Measurements from ENCODE around the gene OR51I1. TPM values are rescaled to one million over a fixed set of nuclear protein-coding genes. Genes with fewer than 3 reads are reported as not detected.

OR51I1 gene, protein sequence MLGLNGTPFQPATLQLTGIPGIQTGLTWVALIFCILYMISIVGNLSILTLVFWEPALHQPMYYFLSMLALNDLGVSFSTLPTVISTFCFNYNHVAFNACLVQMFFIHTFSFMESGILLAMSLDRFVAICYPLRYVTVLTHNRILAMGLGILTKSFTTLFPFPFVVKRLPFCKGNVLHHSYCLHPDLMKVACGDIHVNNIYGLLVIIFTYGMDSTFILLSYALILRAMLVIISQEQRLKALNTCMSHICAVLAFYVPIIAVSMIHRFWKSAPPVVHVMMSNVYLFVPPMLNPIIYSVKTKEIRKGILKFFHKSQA
- total RNA-seq, result 1 to 10 TPM in 1 of 4 donors, not detected in 3; 2.9 TPM

DNA sequence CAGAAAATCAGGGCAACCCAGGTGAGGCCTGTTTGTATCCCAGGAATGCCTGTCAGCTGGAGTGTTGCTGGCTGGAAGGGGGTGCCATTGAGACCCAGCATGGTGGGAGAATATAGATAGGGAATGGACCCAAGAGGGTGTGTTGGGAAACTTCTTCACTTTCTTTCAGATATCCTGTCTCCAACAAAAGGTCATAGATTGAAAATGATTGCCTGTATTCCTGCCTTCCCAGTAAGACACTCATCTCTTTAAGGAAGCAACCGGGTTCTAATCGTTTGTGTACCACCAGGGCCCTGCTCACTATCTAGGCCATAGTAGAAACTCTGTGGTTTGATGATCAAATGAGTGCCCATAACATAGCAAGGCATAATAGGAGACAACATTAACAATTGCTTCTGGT, at the start of gene OR51I1:
TSS of gene OR51I1 (minus strand) at position 101 of the 400 bp plus-strand sequence. CDS start at position 101, 0 bp downstream.
- TF ChIP-seq, protein P1, sequence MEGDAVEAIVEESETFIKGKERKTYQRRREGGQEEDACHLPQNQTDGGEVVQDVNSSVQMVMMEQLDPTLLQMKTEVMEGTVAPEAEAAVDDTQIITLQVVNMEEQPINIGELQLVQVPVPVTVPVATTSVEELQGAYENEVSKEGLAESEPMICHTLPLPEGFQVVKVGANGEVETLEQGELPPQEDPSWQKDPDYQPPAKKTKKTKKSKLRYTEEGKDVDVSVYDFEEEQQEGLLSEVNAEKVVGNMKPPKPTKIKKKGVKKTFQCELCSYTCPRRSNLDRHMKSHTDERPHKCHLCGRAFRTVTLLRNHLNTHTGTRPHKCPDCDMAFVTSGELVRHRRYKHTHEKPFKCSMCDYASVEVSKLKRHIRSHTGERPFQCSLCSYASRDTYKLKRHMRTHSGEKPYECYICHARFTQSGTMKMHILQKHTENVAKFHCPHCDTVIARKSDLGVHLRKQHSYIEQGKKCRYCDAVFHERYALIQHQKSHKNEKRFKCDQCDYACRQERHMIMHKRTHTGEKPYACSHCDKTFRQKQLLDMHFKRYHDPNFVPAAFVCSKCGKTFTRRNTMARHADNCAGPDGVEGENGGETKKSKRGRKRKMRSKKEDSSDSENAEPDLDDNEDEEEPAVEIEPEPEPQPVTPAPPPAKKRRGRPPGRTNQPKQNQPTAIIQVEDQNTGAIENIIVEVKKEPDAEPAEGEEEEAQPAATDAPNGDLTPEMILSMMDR (IDR thresholded peaks at IDR 0.05; ENCODE audit: low read depth), result no peak

DNA sequence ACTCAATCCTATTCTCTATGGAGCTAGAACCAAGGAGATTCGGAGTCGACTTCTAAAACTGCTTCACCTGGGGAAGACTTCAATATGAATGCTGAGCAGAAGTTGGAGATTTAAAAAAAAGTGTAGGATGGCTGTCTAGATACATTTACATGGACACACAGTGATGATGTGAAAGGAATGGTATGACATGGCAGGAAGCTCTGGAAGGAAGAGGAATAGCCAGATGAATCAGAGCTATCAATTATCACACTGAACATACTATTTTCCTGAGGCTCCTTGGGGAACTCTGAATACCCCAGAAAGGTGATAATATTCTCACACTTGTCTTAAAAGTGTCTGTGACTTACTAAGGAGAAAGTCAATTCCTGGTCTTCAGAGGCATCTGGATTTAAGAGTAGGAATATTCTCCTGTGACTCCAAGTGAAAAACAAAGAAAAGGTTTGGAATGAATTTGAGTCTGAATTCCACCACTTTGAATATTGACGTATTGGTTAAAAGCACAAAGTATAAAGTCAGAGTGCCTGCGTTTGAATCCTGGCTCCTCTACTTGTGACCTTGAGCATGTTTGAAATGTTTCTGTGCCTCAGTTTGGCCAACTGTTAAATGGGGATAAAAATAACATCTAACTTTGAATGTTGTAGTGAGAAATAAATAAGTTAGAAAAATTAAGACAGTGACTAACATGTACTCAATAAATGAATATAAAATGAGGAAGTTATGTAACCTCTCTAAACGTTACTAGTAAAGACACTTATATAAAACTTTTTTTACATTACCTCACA, 48.5 kb upstream of the OR51I1 start:
- TF ChIP-seq, protein P1 (IDR thresholded peaks at IDR 0.05; ENCODE audit: low read depth), result no peak

DNA sequence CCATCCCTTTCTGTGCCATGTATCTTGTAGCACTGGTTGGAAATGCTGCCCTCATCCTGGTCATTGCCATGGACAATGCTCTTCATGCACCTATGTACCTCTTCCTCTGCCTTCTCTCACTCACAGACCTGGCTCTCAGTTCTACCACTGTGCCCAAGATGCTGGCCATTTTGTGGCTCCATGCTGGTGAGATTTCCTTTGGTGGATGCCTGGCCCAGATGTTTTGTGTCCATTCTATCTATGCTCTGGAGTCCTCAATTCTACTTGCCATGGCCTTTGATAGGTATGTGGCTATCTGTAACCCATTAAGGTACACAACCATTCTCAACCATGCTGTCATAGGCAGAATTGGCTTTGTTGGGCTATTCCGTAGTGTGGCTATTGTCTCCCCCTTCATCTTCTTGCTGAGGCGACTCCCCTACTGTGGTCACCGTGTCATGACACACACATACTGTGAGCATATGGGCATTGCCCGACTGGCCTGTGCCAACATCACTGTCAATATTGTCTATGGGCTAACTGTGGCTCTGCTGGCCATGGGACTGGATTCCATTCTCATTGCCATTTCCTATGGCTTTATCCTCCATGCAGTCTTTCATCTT, 47.6 kb upstream of the OR51I1 start:
- TF ChIP-seq, protein P1 (IDR thresholded peaks at IDR 0.05; ENCODE audit: low read depth), result no peak

DNA sequence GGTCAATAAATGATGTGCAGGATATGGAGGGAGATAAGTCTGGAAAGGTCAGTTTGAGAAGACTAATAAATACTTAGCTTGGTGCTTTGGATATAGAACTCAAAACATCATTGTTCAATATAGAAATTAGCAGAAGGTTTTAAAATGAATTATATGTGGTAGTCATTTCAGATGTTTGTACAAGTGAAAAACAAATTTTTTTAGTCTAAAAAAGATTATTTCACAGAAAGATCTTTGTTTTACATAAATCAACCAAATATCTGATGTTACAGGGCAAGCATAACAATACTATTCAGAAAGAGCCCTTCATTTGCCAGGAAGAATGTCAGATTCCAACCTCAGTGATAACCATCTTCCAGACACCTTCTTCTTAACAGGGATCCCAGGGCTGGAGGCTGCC, 47.1 kb upstream of the OR51I1 start, which contains the start of gene OR52D1:
TSS of gene OR52D1 (plus strand) at position 301 of the 400 bp plus-strand sequence. CDS start at position 323, 22 bp downstream.
- TF ChIP-seq, protein P1 (IDR thresholded peaks at IDR 0.05; ENCODE audit: low read depth), result no peak

DNA sequence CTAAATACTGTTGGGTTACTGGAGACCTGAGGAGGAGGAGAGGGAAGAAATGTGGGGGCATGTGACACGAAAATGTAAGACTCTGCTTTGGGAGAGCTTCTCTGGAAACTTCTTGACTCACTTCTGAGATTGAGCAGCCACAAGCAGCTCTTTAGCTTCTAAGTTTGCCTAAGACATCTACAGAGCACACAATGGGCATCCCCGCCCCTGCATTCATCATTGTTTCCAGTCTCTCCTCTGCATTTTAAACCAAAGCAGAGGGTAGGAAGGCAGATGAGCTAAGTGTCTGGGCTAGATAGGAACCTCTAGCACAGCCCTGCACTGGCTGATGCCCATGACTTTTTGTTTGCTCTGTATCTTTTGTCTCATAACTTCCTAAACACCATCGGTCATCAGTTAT, 45.1 kb upstream of the OR51I1 start:
- TF ChIP-seq, protein P1 (IDR thresholded peaks at IDR 0.05; ENCODE audit: low read depth), result no peak

DNA sequence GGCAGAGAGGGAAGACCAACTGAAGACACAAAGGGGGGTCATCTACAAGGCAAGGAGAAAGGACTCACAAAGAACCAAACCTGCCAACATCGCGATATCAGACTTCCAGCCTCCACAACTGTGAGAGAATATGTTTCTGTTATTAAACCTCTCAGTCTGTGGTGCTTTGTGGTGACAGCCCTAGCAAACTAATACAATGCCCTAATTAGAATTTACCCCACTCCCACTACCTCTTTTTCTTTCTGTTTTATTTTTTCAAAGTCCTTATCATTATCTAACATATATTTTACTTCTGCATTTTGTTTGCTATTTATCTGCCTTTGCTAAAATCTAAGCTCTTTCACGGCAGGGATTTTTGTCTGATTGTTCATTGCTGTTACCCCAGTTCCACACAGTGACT, 44.7 kb upstream of the OR51I1 start:
- TF ChIP-seq, protein P1 (IDR thresholded peaks at IDR 0.05; ENCODE audit: low read depth), result no peak

Measured in subcutaneous adipose tissue (tissue), 4 donors.